ENCODE results near the gene THSD7B.

Gene THSD7B

GRCh38 chr2:137262594-137262993 lies 497.2 kb downstream of the THSD7B start:
- ChIA-PET POLR2A (ENCODE audit: low non-redundant PET) (no interaction called here), CTCF (no interaction called here)
- DNase-seq (ENCODE audit: low spot score): no peak
- no peak overlapping the region for H3K27ac ChIP-seq
- TF ChIP-seq, protein P1, sequence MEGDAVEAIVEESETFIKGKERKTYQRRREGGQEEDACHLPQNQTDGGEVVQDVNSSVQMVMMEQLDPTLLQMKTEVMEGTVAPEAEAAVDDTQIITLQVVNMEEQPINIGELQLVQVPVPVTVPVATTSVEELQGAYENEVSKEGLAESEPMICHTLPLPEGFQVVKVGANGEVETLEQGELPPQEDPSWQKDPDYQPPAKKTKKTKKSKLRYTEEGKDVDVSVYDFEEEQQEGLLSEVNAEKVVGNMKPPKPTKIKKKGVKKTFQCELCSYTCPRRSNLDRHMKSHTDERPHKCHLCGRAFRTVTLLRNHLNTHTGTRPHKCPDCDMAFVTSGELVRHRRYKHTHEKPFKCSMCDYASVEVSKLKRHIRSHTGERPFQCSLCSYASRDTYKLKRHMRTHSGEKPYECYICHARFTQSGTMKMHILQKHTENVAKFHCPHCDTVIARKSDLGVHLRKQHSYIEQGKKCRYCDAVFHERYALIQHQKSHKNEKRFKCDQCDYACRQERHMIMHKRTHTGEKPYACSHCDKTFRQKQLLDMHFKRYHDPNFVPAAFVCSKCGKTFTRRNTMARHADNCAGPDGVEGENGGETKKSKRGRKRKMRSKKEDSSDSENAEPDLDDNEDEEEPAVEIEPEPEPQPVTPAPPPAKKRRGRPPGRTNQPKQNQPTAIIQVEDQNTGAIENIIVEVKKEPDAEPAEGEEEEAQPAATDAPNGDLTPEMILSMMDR (conservative IDR thresholded peaks at IDR 0.05; ENCODE audit: low read depth): no peak

DNA sequence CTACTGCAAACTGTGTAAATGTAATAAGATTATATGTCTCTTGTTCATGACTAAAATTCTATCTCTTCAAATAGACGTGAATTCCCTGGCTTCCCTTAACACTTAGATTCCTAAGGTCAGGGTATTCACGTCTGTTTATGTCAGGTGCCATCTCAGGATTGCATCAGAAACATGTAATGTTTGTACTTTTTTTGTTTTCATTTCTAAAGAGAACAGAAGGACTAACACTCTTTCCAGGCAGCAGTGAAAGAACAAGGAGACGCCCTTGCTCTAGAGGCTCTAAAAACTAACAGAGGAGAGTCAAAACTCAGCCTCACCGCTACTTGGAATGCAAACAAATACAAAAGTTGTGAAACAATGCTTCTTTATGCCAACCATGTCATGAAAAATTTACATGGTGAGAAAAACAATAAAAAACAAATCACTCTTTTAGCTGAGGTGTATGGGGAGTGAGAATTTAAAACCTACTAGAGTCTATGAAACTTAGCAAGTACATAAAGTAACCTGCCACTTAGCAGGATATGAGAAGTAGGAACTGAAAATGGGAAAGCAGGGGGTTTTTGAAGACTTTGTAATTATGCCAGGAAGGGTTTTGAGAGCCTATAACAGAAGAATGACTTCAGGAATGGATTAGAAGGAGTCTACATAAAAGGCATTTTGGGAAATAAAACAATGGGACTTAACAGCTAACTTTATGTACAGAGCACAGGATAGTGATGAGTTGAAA lies 522.7 kb downstream of the THSD7B start:
- TF ChIP-seq, protein P1 (conservative IDR thresholded peaks at IDR 0.05; ENCODE audit: low read depth): no peak
- POLR2A ChIA-PET (ENCODE audit: low non-redundant PET): interaction anchor here (0.6 kb wide), 1 partner anchor 37 kb away, joined by 5 read pairs; no protein-coding TSS in a partner anchor

DNA sequence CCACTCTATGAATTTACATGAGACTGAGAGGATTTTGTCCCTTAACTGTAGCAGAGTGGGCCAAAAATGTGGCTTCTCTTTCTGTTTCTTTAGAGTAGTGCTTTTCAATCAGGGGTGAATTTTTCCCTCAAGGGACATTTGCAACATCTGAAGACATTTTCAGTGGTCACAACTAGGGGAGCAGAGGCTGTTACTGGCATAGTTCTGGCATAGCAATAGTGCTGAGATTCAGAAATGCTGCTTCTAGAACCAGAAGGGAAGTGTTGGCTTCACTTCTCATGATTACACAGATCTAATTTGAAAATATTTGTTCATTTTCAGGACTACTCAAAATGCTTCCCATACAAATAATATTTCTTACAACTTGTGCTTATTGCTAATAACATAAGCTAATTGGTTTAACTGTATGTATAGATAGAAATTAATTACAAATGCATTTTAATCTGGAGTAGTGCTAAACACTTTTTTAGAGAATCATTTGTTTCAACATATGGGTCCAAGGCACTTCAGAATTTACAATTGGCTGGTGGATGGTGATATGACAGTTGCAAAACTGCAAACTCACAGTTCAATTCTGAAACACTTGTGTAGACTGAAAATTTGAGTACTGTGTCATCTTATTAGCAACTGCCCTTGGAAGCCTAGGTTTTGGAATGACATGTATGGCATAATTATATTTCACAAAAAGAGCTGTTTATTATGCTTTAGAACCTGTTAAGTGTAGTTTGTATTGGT lies 526.7 kb downstream of the THSD7B start:
- TF ChIP-seq, protein P1 (conservative IDR thresholded peaks at IDR 0.05; ENCODE audit: low read depth): no peak
- CTCF ChIA-PET: no interaction called here
- DNase-seq (ENCODE audit: low spot score): no peak
- H3K27ac ChIP-seq: no peak overlapping the region
- POLR2A ChIA-PET (ENCODE audit: low non-redundant PET): no interaction called here

More for the DNA sequence above, 522.7 kb downstream of the THSD7B start:
- H3K27ac ChIP-seq: no peak overlapping the region
- CTCF ChIA-PET: no interaction called here
- no peak for DNase-seq (ENCODE audit: low spot score)

GRCh38 chr2:137298377-137298776 lies 533.0 kb downstream of the THSD7B start:
- TF ChIP-seq, protein P1 (conservative IDR thresholded peaks at IDR 0.05; ENCODE audit: low read depth): no peak
- H3K27ac ChIP-seq: no peak overlapping the region
- ChIA-PET CTCF (no interaction called here), POLR2A (ENCODE audit: low non-redundant PET) (no interaction called here)
- no peak for DNase-seq (ENCODE audit: low spot score)

DNA sequence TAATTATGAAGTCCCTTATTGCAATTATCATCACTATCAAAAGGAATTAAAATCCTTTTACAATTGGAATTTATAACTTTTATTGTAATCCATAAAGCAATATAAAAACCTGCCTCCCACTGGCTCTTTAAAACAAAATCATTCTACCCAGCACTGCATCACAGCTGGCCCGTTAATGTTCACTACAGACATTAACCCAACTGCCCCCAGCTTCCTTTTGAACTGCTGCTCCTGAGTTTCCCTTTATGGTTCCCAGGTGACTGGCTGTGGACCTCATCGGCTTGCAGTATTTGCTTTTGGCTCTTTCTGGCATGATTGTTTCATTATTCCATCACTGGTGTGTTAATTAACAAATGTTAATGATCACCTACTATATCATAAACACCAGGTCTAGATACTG lies 535.6 kb downstream of the THSD7B start:
- TF ChIP-seq, protein P1 (conservative IDR thresholded peaks at IDR 0.05; ENCODE audit: low read depth): no peak
- DNase-seq (ENCODE audit: low spot score): no peak
- ChIA-PET POLR2A (ENCODE audit: low non-redundant PET) (no interaction called here), CTCF (interaction anchor here (0.5 kb wide), 1 partner anchor 50 kb away, joined by 3 read pairs; no protein-coding TSS in a partner anchor)
- H3K27ac ChIP-seq: no peak overlapping the region

GRCh38 chr2:137302957-137303356 lies 537.6 kb downstream of the THSD7B start:
- no peak for DNase-seq (ENCODE audit: low spot score)
- no peak overlapping the region for H3K27ac ChIP-seq
- ChIA-PET CTCF (no interaction called here), POLR2A (ENCODE audit: low non-redundant PET) (no interaction called here)
- TF ChIP-seq, protein P1 (conservative IDR thresholded peaks at IDR 0.05; ENCODE audit: low read depth): no peak

Measured in RWPE1 (cell line).